ENCODE results near the gene COA6.

- TF ChIP-seq MAX (IDR thresholded peaks at IDR 0.05), result no peak
- no peak for TF ChIP-seq EZH2 (IDR thresholded peaks at IDR 0.05)
- TF ChIP-seq SRF (IDR thresholded peaks at IDR 0.05; ENCODE audit: low read depth), result no peak
- TF ChIP-seq SP1 (IDR thresholded peaks at IDR 0.05; ENCODE audit: low read depth), result no peak
Observed at GRCh38 chr1:234405676-234406075, 32.4 kb downstream of the COA6 start.
